HG02610 (cell line): Measurements from ENCODE around the gene MBD5.

Source experiments
- ATAC-seq: cut with Tn5 transposase; IDR thresholded peaks from one replicate; pipeline ENCODE4 v1.9.1; 2021; ENCODE audit warnings: mild to moderate bottlenecking, moderate library complexity; ENCODE audit not compliant: unreplicated experiment

MBD5 gene

GRCh38 chr2:148450531-148450930 lies 429.6 kb downstream of the MBD5 start:
- ATAC-seq = no peak

GRCh38 chr2:148451046-148451445 lies 430.2 kb downstream of the MBD5 start:
- ATAC-seq = no peak

- no peak for ATAC-seq
Observed at GRCh38 chr2:148455791-148456190, 434.9 kb downstream of the MBD5 start.

GRCh38 chr2:148458171-148458570 lies 437.3 kb downstream of the MBD5 start:
- ATAC-seq = no peak

GRCh38 chr2:148459377-148459778 lies 438.5 kb downstream of the MBD5 start:
- peak; percentile 90 for ATAC-seq

GRCh38 chr2:148461876-148462275 lies 441.0 kb downstream of the MBD5 start:
- no peak for ATAC-seq

- ATAC-seq = no peak
Observed at GRCh38 chr2:148475626-148476025, 454.7 kb downstream of the MBD5 start.

GRCh38 chr2:148479398-148479797 lies 458.5 kb downstream of the MBD5 start:
- ATAC-seq = no peak

- ATAC-seq = no peak
Observed at GRCh38 chr2:148483665-148484064, 462.8 kb downstream of the MBD5 start.

- no peak for ATAC-seq
Observed at GRCh38 chr2:148484066-148484465, 463.2 kb downstream of the MBD5 start.

GRCh38 chr2:148486655-148487054 lies 465.8 kb downstream of the MBD5 start:
- ATAC-seq = no peak

GRCh38 chr2:148487439-148487838 lies 466.5 kb downstream of the MBD5 start:
- ATAC-seq = no peak

- ATAC-seq = no peak
Observed at GRCh38 chr2:148490840-148491439, 470.0 kb downstream of the MBD5 start.

- peak; percentile 67 for ATAC-seq
Observed at GRCh38 chr2:148493822-148494563, 473.1 kb downstream of the MBD5 start.

- ATAC-seq = no peak
Observed at GRCh38 chr2:148495586-148495985, 474.7 kb downstream of the MBD5 start.

- no peak for ATAC-seq
Observed at GRCh38 chr2:148501545-148501944, 480.7 kb downstream of the MBD5 start.

- ATAC-seq = no peak
Observed at GRCh38 chr2:148503516-148503915, 482.6 kb downstream of the MBD5 start.

- ATAC-seq = no peak
Observed at GRCh38 chr2:148507970-148508369, 487.1 kb downstream of the MBD5 start.

- no peak for ATAC-seq
Observed at GRCh38 chr2:148508878-148509287, 488.0 kb downstream of the MBD5 start.

- peak; percentile 99 for ATAC-seq
Observed at GRCh38 chr2:148509288-148509902, 488.5 kb downstream of the MBD5 start.

- no peak for ATAC-seq
Observed at GRCh38 chr2:148511883-148512282, 491.0 kb downstream of the MBD5 start.

GRCh38 chr2:148512501-148512900 lies 491.6 kb downstream of the MBD5 start:
- no peak for ATAC-seq
